ENCODE results near the gene LCP1. TPM values are rescaled to one million over a fixed set of nuclear protein-coding genes. Genes with fewer than 3 reads are reported as not detected.

The LCP1 gene
- total RNA-seq, 1 experiment from 2014 or later, result 77.8 TPM

- no peak for DNase-seq (ENCODE audit: low spot score)
These were observed 81.0 kb downstream of the LCP1 start for GRCh38 chr13:46101002-46101401.

DNA sequence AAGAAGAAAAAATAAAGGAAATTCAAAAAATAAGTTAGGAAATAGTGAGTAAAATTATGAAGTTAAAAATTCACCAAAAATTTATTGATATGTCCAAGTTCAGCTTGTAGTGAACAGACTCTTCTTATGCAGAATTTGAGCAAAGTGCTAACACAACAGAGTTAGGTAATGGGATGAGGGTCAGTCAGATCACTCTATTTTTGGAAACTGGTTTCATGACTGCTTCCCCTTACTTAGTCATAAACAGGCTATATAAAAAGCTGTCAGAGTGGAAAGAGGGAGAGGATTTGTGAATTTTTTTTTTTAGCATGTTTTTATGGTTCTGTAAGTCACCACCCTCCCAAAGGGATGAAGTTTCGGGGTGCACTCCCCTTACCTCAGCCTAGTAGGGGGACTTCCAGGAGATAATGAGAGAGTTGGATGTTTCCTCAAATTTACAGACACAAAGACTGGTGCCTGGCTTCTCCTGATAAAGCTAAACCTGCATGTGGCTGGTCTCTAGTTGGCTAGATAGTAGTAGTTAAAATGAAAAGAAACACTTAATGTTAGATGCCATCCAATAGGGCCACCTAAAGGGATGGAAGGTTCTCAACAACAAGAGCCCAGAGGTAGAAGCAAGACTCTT, 81.7 kb downstream of the LCP1 start:
- no peak for DNase-seq (ENCODE audit: low spot score)

DNA sequence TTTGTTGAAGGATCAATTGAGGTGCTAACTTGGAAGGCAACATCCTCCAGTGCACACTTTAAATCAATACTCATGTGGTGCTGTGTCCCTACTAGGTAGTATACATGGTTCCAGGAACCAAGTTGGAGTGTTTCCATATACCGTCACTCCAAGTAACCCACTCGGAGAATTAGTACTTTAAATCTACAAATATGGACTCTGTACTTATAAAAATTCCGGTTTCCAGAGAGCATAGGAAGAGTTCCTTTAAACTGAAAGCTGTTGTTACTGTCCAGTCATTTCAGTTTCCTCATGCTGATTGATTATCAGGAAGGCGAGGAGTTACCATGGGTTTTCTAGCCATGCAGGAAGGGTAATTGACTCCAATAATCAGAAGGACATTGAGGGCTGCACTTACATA, 84.3 kb downstream of the LCP1 start:
- no peak for DNase-seq (ENCODE audit: low spot score)

DNA sequence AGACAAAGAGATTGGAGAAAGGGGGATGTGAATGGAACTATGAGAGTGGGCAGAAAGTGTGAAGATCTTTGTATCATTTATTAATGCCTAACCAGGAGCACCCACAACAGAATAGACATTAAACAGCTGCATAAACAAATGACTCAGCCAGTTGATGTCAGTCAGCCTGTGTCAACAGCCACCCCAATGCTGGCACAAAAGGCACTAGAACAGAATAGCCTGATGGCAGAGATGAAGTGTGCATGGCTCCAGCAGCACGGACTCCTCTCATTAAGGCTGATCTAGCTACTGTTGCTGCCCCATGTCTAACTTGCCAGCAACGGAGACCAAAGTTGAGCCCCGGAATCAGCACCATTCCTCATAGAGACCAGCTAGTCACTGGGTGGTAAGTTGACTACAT, 85.0 kb downstream of the LCP1 start:
- DNase-seq (ENCODE audit: low spot score), result no peak

DNA sequence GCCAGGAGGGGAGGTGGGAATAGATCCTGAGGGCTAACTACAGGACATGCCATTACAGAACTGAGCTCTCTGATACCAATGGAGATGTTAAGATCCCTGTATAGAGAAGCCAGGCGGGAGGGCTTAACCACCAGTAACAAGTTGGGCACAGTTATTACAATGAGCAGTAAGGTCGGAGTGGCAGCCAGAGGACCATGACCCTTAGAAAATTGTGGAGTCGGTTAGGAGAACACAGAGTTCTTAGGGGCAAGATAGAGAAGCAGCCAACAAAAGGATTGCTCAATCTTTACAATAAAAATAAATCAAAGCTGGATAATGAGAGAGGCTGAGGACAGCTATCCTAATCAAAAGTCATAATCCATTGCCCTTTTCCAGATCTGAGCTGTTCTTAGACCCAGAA, 87.5 kb downstream of the LCP1 start:
- no peak for DNase-seq (ENCODE audit: low spot score)

GRCh38 chr13:46088821-46089562, 93.0 kb downstream of the LCP1 start:
- DNase-seq (ENCODE audit: low spot score), result no peak

- DNase-seq (ENCODE audit: low spot score), result no peak
These were observed 94.5 kb downstream of the LCP1 start for GRCh38 chr13:46087481-46087880.

GRCh38 chr13:46086985-46087384, 95.0 kb downstream of the LCP1 start:
- no peak for DNase-seq (ENCODE audit: low spot score)

DNA sequence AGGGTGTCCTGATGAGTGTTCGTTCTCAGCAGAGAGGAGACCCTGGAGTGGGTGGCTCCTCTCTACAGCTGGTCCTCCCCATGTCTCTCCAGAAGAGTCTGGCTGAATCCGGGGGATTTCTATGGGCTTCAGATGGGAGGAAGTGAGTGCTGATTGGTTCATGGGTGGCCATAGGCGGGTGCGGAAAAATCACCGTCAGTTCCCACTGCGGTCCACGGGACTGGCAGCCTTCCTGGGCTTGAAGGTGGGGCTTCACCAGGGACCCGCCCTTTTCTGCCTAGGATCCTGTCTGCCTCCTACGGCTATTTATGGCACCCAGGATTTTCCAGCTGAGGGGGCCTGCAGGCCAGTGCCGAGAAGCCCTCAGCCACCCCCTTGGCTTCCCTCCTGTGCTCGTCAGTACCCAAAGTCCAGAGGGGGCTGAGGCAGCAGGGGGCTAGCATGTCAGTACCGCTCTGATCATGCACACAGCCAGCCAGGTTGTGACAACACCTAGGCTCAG, 95.5 kb downstream of the LCP1 start:
- no peak for DNase-seq (ENCODE audit: low spot score)

DNA sequence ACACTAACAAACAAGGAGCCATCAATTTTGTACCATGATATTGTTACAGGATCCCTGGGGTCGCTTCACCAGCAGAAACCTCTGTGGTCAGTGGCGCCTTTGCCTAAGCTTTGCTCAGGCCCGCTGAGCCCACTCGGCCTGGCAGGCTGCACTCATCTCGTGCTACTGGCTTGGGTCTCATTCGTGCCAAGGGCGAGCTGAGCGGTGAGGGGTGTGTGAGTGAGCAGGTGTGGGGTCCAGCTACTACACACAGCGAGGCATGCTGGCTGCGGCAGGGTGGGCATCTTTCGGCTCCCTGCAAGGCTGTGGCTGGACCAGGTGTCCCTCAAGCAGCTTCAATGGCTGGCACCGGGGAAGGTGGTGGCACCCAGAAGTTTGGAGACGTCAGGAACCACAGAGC, 96.2 kb downstream of the LCP1 start:
- DNase-seq (ENCODE audit: low spot score), result no peak

DNA sequence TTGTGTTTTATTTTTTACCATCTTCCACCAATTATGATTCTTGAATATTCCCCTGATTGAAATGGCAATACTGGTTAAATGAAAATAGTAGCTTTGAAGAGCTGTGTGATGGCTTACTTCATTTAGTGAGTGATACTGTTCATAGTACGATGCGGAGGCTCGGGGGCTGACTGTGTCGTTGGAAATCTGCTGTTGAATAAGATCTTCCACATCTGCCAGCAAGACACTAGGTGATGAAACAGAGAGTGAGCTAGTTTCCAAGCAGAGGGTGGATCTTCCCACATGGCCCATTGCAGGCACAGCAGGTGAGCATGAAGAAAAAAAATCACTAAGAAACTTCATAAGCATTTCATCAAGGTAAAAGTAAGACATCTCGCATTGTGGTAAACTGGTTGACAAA, 99.7 kb downstream of the LCP1 start:
- DNase-seq (ENCODE audit: low spot score), result no peak

GRCh38 chr13:46079770-46080169, 102.2 kb downstream of the LCP1 start:
- DNase-seq (ENCODE audit: low spot score), result no peak

DNA sequence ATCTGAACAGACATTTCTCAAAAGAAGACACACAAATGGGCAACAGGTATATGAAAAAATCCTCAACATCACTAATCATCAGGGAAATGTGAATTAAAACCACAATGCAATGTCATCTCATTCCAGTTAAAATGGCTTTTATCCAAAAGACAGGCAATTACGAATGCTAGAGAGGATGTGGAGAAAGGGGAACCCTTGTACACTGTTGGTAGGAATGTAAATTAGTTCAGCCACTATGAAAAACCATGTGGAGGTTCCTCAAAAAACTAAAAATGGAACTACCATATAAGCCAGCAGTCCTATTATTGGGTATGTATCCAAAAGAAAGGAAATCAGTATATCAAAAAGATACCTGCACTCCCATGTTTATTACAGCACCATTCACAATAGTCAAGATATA, 104.7 kb downstream of the LCP1 start:
- no peak for DNase-seq (ENCODE audit: low spot score)

GRCh38 chr13:46076827-46077226, 105.2 kb downstream of the LCP1 start:
- no peak for DNase-seq (ENCODE audit: low spot score)

Other genes with a start within 250 kb of the LCP1 start
- 2.0 and 6.2 TPM in 2 replicates for gene ZC3H13, start 129.4 kb downstream of the LCP1 start, total RNA-seq (2014; rRNA removed; shearing (Covaris generic))
- gene CPB2, start 77.1 kb downstream of the LCP1 start, total RNA-seq (2014; rRNA removed; shearing (Covaris generic)), result not detected in 2 replicates
- gene LRRC63, start 29.8 kb upstream of the LCP1 start, total RNA-seq (2014; rRNA removed; shearing (Covaris generic)), result 0.10 TPM in 1 of 2 replicates, not detected in the other
- gene RUBCNL, start 205.1 kb upstream of the LCP1 start, total RNA-seq (2014; rRNA removed; shearing (Covaris generic)), result 0.21 TPM in 1 of 2 replicates, not detected in the other